ENCODE data around the gene DMAC2.
A peak's percentile ranks its signal among the peaks of the same experiment; 100 is the strongest.
"Not testable (repeated sequence)": the region's sequence is repeated elsewhere in the genome, so short reads cannot be mapped to it uniquely, and the experiment has no call there.

Gene DMAC2

GRCh38 chr19:41442473-41443355, 3.0 kb upstream of the DMAC2 start, which contains the start of gene ERICH4:
TSS of gene ERICH4 (plus strand) at chr19:41443156. CDS start at chr19:41443170, 14 bp downstream.
- DNase-seq, result no peak

- no peak for DNase-seq
These were observed 1.7 kb upstream of the DMAC2 start for GRCh38 chr19:41441321-41441945.

- no peak for DNase-seq
These were observed 1.7 kb downstream of the DMAC2 start for GRCh38 chr19:41437944-41438574.

DNA sequence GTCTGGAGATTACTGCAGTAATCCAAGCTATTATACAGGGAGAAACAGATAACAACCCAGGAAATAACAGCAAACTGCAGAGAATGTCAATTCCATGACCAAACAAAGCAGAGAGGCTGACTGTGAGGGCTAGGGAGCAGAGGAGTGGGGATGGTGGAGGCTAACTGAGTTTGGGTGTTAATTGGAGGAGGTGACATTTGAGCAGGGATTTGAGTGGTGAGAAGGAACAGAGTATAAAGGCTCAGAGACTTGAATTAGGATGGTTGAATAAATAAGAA, 3.1 kb downstream of the DMAC2 start:
- no peak for DNase-seq

DNA sequence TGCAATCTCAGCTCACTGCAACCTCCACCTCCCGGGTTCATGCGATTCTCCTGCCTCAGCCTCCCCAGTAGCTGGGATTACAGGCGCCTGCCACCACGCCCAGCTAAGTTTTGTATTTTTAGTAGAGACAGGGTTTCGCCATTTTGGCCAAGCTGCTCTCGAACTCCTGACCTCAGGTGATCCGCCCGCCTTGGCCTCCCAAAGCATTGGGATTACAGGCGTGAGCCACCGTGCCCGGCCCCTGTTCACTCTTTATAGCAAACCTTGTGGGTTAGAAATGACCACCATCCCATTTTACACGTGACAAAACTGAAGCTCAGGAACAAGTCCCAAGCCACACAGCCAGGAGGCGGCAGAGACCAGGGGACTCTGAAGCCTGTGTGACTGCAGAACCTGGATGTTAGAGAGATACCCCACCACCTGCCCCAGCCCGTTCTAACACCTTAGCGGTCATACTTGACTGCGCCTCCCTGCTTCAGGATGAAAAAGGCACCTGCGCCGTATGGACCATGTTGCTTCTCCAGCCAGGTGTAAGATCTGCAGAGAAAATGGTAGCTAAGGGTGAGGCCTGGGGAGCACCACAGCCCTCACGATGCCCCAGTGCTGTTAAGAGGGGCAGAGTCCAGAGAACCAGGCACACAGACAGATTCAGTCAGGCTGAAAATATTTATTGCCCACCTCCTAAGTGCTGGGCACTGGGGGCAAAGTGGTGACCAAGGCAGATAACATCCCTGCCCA, 3.6 kb downstream of the DMAC2 start:
- no peak for DNase-seq

DNA sequence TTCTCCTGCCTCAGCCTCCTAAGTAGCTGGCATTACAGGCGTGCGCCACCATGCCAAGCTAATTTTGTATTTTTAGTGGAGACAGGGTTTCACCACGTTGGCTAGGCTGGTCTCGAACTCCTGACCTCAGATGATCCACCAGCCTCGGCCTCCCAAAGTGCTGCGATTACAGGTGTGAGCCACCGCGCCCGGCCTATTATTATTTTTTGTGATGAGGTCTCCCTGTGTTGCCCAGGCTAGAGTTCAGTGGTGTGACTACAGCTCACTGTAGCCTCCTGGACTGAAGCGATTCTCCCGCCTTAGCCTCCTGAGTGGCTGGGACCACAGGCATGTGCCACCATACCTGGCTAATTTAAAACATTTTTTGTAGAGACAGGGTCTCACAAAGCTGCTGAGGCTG, 4.3 kb downstream of the DMAC2 start:
- DNase-seq, result not testable (repeated sequence)

GRCh38 chr19:41434450-41434849, 5.3 kb downstream of the DMAC2 start:
- DNase-seq, result no peak

DNA sequence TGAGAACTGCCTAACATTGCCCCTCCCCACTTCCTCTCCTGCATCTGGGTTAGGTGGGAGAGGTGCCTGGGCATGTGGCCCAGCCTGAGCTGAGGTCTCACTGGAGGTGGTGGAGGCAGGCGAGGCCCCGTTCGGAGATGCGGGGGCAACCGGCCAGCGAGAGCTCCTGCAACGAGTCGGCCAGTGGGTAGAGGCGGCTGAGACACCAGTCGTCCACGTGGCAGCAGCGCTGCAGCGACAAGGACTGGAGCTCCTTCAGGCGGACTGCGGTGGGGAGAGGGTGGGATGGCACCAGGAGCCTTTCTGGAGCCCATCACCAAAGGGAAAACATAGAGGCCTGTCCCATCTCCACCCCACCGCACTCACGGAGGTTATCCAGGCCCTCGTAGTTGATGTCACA, 6.5 kb downstream of the DMAC2 start:
- no peak for DNase-seq

- DNase-seq, result peak; percentile 14
These were observed 8.0 kb downstream of the DMAC2 start for GRCh38 chr19:41431426-41432386.

DNA sequence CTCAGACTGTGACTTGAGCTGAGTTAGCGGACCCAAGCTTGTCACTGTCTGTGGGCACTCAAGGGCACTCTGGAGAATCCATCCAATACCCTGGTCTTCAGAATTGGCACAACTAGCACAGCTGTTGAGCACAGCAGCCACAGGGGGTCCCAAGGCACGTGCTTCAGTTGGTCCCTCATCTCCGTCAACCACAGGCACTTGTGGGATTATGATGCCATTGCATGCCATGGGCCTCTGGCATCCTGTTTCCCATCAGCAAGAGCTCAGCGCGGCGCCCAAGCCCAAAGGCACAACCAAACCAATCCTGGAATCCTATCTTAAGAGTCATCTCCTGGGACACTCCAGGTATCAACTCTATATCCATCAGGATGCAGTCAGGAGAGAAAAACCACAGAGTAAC, 8.8 kb downstream of the DMAC2 start:
- DNase-seq, result no peak

- DNase-seq, result no peak
These were observed 11.2 kb downstream of the DMAC2 start for GRCh38 chr19:41428481-41428859.

DNA sequence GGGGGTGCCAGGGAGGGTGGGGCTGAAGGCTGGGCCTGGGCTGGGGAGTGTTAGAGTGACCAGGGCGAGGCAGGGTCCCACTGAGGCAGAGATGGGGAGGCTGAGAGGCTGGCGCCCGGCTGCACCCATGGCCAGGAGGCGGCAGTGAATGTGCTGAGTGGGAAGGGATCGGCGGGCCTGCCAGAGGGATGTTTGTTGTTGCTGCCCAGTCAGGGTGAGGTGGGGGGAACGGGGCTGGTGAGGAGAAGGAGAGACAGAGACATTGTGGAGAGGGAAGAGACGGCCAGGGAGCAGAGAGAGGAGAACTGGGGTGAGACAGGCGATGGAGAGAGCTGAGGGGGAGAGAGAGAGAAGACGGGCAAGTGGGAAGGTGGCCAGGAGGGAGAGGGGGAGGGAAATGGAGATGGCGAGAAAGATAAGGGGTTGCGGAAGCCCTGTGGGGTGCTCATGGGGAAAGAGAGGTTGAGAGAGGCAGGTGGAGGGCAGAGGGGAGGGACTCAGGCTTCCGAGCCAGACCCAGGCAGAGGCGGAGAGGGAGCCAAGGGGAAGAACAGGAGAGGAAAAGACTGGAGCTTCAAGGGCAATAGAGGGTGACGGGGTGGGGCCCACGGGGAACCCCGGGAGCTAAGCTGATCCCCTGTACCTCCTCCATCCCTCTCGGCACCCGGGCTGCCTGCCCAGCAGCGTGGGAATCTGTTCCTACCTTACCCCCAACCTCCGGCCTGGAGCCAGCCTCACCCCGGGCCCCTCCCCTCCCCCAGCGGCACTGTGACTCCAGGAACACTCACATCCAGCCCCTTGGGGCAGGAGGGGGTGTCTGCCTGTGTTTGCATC, 11.8 kb downstream of the DMAC2 start:
- DNase-seq, result peak; percentile 55

GRCh38 chr19:41426952-41427646, 12.6 kb downstream of the DMAC2 start, which contains the start of gene B3GNT8:
TSS of gene B3GNT8 (minus strand) at chr19:41427374. CDS start at chr19:41426778, 596 bp downstream.
- peak; percentile 51 for DNase-seq

- no peak for DNase-seq
These were observed 13.4 kb downstream of the DMAC2 start for GRCh38 chr19:41426116-41426841.

- no peak for DNase-seq
These were observed 14.3 kb downstream of the DMAC2 start for GRCh38 chr19:41425174-41426115.

DNA sequence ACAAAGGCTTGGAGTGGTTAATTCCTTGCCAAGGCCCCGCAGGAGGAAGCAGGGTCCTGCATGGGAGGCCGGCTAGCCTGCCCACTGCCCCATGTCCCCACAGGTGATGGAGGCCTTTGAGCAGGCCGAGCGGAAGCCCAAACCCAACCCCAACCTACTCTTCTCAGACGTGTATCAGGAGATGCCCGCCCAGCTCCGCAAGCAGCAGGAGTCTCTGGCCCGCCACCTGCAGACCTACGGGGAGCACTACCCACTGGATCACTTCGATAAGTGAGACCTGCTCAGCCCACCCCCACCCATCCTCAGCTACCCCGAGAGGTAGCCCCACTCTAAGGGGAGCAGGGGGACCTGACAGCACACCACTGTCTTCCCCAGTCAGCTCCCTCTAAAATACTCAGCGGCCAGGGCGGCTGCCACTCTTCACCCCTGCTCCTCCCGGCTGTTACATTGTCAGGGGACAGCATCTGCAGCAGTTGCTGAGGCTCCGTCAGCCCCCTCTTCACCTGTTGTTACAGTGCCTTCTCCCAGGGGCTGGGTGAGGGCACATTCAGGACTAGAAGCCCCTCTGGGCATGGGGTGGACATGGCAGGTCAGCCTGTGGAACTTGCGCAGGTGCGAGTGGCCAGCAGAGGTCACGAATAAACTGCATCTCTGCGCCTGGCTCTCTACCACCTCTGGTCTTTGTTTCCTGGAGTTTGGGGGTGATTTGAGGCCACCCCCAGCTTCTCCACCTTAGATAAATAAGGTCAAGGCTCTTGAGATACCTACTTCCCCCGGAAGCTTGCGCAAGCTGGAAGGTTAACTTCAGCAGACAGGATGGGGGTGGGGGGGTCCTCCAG, 15.2 kb downstream of the DMAC2 start:
- DNase-seq, result no peak

DNA sequence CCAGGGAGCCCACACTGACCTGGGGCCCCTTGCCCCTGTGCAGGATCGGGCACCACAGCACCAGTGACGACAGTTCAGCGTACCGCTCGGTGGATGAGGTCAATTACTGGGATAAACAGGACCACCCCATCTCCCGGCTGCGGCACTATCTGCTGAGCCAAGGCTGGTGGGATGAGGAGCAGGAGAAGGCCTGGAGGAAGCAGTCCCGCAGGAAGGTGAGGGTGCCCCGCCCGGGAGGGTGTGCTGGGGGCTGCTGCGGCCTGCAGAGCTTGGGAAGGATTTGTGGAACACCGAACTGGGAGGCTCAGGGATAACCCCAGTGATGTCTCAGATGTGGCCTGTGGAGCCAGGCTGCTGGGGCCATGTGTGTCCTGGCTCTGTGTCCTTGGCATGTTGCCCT, 16.8 kb downstream of the DMAC2 start:
- DNase-seq, result no peak

DNA sequence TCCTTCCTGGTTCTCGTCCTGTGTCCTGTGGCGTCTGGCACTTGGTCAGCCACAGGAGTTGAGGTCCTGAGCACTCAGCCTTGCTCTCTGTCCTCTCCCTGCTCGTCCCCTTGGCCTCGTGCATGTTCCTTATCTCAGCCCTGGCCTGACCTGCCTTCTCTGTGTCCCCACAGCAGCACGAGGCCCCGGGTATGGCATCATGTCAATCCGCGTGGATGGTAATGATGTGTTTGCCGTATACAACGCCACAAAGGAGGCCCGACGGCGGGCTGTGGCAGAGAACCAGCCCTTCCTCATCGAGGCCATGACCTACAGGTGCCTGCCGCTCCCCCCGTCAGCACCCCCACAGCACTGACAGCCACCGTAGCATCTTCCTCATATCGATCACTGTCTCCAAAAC, 17.3 kb downstream of the DMAC2 start:
- no peak for DNase-seq
